GM18858 (cell line): ENCODE results near the gene SPDYE17.
"Not testable (repeated sequence)": the region's sequence is repeated elsewhere in the genome, so short reads cannot be mapped to it uniquely, and the experiment has no call there.

Experiments used
- ATAC-seq: cut with Tn5 transposase; IDR thresholded peaks from one replicate; pipeline ENCODE4 v1.9.1; 2021; ENCODE audit not compliant: unreplicated experiment

SPDYE17 gene

GRCh38 chr7:77032261-77032660, at the start of gene SPDYE17:
Gene SPDYE17 (minus strand): TSS chr7:77032361. CDS start chr7:77030570, 1,791 bp downstream.
- ATAC-seq: not testable (repeated sequence)

GRCh38 chr7:77080236-77080635, 48.1 kb upstream of the SPDYE17 start:
- not testable (repeated sequence) for ATAC-seq

GRCh38 chr7:77079624-77080023, 47.5 kb upstream of the SPDYE17 start:
- ATAC-seq: not testable (repeated sequence)

- not testable (repeated sequence) for ATAC-seq
Observed at GRCh38 chr7:77079112-77079511, 47.0 kb upstream of the SPDYE17 start.

- not testable (repeated sequence) for ATAC-seq
Observed at GRCh38 chr7:77077060-77077459, 44.9 kb upstream of the SPDYE17 start.

GRCh38 chr7:77074786-77075396, 42.7 kb upstream of the SPDYE17 start:
- ATAC-seq: not testable (repeated sequence)

GRCh38 chr7:77071108-77071507, 38.9 kb upstream of the SPDYE17 start:
- not testable (repeated sequence) for ATAC-seq

- not testable (repeated sequence) for ATAC-seq
Observed at GRCh38 chr7:77065869-77066268, 33.7 kb upstream of the SPDYE17 start.

- ATAC-seq: not testable (repeated sequence)
Observed at GRCh38 chr7:77063732-77064131, 31.6 kb upstream of the SPDYE17 start.

- ATAC-seq: not testable (repeated sequence)
Observed at GRCh38 chr7:77062557-77062956, 30.4 kb upstream of the SPDYE17 start, which contains the start of gene SPDYE18. Gene SPDYE18 (minus strand): TSS chr7:77062558. CDS start chr7:77060512, 2,046 bp downstream.

GRCh38 chr7:77026349-77026748, 5.8 kb downstream of the SPDYE17 start:
- not testable (repeated sequence) for ATAC-seq

- ATAC-seq: not testable (repeated sequence)
Observed at GRCh38 chr7:77010074-77010680, 22.0 kb downstream of the SPDYE17 start.

- not testable (repeated sequence) for ATAC-seq
Observed at GRCh38 chr7:77008000-77008399, 24.2 kb downstream of the SPDYE17 start.

GRCh38 chr7:77006127-77007110, 25.7 kb downstream of the SPDYE17 start:
- not testable (repeated sequence) for ATAC-seq

GRCh38 chr7:77005461-77006057, 26.6 kb downstream of the SPDYE17 start:
- ATAC-seq: not testable (repeated sequence)

GRCh38 chr7:77004151-77004550, 28.0 kb downstream of the SPDYE17 start:
- not testable (repeated sequence) for ATAC-seq

- ATAC-seq: not testable (repeated sequence)
Observed at GRCh38 chr7:77003241-77003640, 28.9 kb downstream of the SPDYE17 start.

- not testable (repeated sequence) for ATAC-seq
Observed at GRCh38 chr7:77002678-77003233, 29.4 kb downstream of the SPDYE17 start.

- not testable (repeated sequence) for ATAC-seq
Observed at GRCh38 chr7:77002104-77002503, 30.1 kb downstream of the SPDYE17 start.

- not testable (repeated sequence) for ATAC-seq
Observed at GRCh38 chr7:76999474-77000107, 32.6 kb downstream of the SPDYE17 start.
